ENCODE measurements around the gene STARD10.

- no peak for TF ChIP-seq POLR2A (IDR thresholded peaks at IDR 0.05; ENCODE audit: low read depth)
- TF ChIP-seq CTCF (IDR thresholded peaks at IDR 0.05): no peak
These were observed 36.2 kb upstream of the STARD10 start for GRCh38 chr11:72829884-72830533.
